Right lobe of liver (tissue), 6 donors: ENCODE results near the gene KAT6B. TPM values are rescaled to one million over a fixed set of nuclear protein-coding genes. Genes with fewer than 3 reads are reported as not detected.

ENCODE experiments used
- ATAC-seq, 4 donors: fragments of 200-7000 bp; cut with Tn5 transposase; one replicate each; pipeline ENCODE4 v1.9.1; 2020; ENCODE audit warnings: mild to moderate bottlenecking in 4 of 4, moderate library complexity in 4 of 4
- DNase-seq, 3 donors: peaks; one replicate each; pipeline ENCODE4 v3.0.0-alpha.2; 2020
- H3K27ac ChIP-seq, 3 donors: fragments of 200-600 bp; one replicate each; pipeline ENCODE4 v1.8.0; 2022
- H3K27me3 ChIP-seq, 2 donors: fragments of 200-600 bp; one replicate each; pipeline ENCODE4 v1.8.0; 2022
- H3K36me3 ChIP-seq, 4 donors: fragments of 200-600 bp; sonication (generic) in 1 of 4; one replicate each; pipeline versions ENCODE4 v1.5.1 to v1.8.0; 2017 to 2022; ENCODE audit warnings: control low read depth in 1 of 4
- H3K4me1 ChIP-seq, 4 donors: fragments of 200-600 bp; sonication (generic) in 1 of 4; one replicate each; pipeline versions ENCODE4 v1.5.1 to v1.8.0; 2017 to 2022; ENCODE audit warnings: control low read depth in 1 of 4
- H3K4me3 ChIP-seq, 3 donors: fragments of 200-600 bp; one replicate each; pipeline ENCODE4 v1.8.0; 2022
- H3K9me3 ChIP-seq, 4 donors: fragments of 200-600 bp; sonication (generic) in 1 of 4; one replicate each; pipeline versions ENCODE4 v1.5.1 to v1.8.0; 2017 to 2022; ENCODE audit warnings: control low read depth in 1 of 4
- POLR2A ChIP-seq: fragments of 450-650 bp; IDR thresholded peaks from one replicate; pipeline ENCODE4 v1.6.1; 2017; ENCODE audit warnings: antibody characterized with exemption, mild to moderate bottlenecking
- WGBS: methylation state at CpG from one replicate; pipeline ENCODE4 v1.1.6; 2018; ENCODE audit warnings: low coverage, low lambda C conversion rate; ENCODE audit not compliant: insufficient coverage; ENCODE audit errors: missing lambda C conversion rate; 5-methylcytosine and 5-hydroxymethylcytosine counted together
- intact Hi-C, 2 donors: fragments of 100-400 bp; cut with DNase I; formaldehyde crosslinking; loops; one replicate each; pipeline versions ENCODE4 v1.11.2 to v1.14.1; 2022
- total RNA-seq, 6 experiments: library from RNA; depleted of rRNA in 2 of 6; stranded (reverse); fragments of >200 nt in 2 of 6; fragmentation: NEBNext Ultra II Directional in 3 of 6; extraction: Animal tissue kit (Norgen Biotek cat#: 25700) in 3 of 6; gene quantifications; one replicate each; pipeline versions ENCODE4 v1.1.0 to v1.2.4, GENCODE V29; 2016 to 2023
- TF ChIP-seq, protein P1 (sequence below), 4 donors: fragments of 200-600 bp in 3 of 4; fragments of 450-650 bp in 1 of 4; IDR thresholded peaks; one replicate each; pipeline versions ENCODE4 v1.5.1 to v1.8.0; 2016 to 2022; ENCODE audit warnings: antibody characterized with exemption in 4 of 4, mild to moderate bottlenecking in 2 of 4
- donor health status: DM: no; HTN: yes; CAD: no.
- donor health status: DM: no; HTN: no; CAD: no.
- donor health status: DM: no; HTN: no; CAD: no.
- donor health status: DM: no; HTN: yes; CAD: no.
- donor health status: DM: no; HTN: yes; CAD: no.

The KAT6B gene
- total RNA-seq, 6 experiments from 2014 or later: 9.2 to 17.1 (median 10.3) TPM

- DNase-seq (no peak), ATAC-seq (no peak)
- no peaks in the 10 kb centered on the region for H3K36me3 ChIP-seq
- no peaks in the 10 kb centered on the region for H3K9me3 ChIP-seq
- no peak overlapping the region for H3K4me3 ChIP-seq
- H3K27ac ChIP-seq: no peak overlapping the region
- intact Hi-C loops: no loop called here
- WGBS: 90% methylated on average over 5 of the region's 6 CpGs
- no peaks in the 10 kb centered on the region for H3K27me3 ChIP-seq
- peaks cover 0 to 9% (median 0%) of the 10 kb centered on the region in 4 donors for H3K4me1 ChIP-seq
- TF ChIP-seq, protein P1, sequence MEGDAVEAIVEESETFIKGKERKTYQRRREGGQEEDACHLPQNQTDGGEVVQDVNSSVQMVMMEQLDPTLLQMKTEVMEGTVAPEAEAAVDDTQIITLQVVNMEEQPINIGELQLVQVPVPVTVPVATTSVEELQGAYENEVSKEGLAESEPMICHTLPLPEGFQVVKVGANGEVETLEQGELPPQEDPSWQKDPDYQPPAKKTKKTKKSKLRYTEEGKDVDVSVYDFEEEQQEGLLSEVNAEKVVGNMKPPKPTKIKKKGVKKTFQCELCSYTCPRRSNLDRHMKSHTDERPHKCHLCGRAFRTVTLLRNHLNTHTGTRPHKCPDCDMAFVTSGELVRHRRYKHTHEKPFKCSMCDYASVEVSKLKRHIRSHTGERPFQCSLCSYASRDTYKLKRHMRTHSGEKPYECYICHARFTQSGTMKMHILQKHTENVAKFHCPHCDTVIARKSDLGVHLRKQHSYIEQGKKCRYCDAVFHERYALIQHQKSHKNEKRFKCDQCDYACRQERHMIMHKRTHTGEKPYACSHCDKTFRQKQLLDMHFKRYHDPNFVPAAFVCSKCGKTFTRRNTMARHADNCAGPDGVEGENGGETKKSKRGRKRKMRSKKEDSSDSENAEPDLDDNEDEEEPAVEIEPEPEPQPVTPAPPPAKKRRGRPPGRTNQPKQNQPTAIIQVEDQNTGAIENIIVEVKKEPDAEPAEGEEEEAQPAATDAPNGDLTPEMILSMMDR (IDR thresholded peaks at IDR 0.05): no peak
- TF ChIP-seq POLR2A: no peak
Observed at GRCh38 chr10:74901867-74902450, 75.6 kb downstream of the KAT6B start.

GRCh38 chr10:74903491-74903890, 77.1 kb downstream of the KAT6B start:
- Histone ChIP-seq H3K9me3 (no peaks in the 10 kb centered on the region), H3K4me1 (peaks cover 0 to under 1% (median 0%) of the 10 kb centered on the region in 4 donors), H3K4me3 (no peak overlapping the region), H3K36me3 (no peaks in the 10 kb centered on the region), H3K27me3 (no peaks in the 10 kb centered on the region), H3K27ac (no peak overlapping the region)
- 95% methylated on average over 3 of the region's 3 CpGs for WGBS
- TF ChIP-seq, protein P1 (IDR thresholded peaks at IDR 0.05): no peak
- TF ChIP-seq POLR2A: no peak
- intact Hi-C loops: no loop called here
- ATAC-seq (no peak), DNase-seq (no peak)

- Histone ChIP-seq H3K36me3 (no peaks in the 10 kb centered on the region), H3K4me3 (no peak overlapping the region), H3K27me3 (no peaks in the 10 kb centered on the region), H3K4me1 (no peaks in the 10 kb centered on the region), H3K27ac (no peak overlapping the region), H3K9me3 (no peaks in the 10 kb centered on the region)
- intact Hi-C loops: no loop called here
- ATAC-seq (no peak), DNase-seq (no peak)
- 64% methylated on average over 6 of the region's 6 CpGs for WGBS
- TF ChIP-seq, protein P1 (IDR thresholded peaks at IDR 0.05): no peak
- TF ChIP-seq POLR2A: no peak
Observed at GRCh38 chr10:74906611-74907198, 80.3 kb downstream of the KAT6B start.

DNA sequence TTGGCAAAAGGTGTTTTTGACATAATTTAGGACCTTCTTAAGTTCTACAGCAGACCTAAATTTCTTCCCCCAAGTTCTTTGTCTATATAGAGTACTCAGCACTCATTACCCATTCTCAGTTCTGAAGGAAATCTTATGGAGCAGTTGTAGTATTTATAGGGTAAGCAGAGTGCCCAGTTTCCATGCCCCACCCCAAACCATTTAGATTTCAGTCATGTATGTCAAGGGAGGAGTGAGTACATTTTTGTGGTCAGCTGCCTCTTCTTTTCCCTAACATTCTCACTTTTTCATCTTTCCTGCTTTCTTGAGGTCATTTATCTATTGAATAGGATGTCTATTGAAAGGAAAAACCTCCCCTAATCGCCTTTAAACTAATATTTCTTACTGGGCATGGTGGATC, 83.3 kb downstream of the KAT6B start:
- Histone ChIP-seq H3K4me3 (no peak overlapping the region), H3K27me3 (no peaks in the 10 kb centered on the region), H3K9me3 (no peaks in the 10 kb centered on the region), H3K36me3 (no peaks in the 10 kb centered on the region), H3K27ac (no peak overlapping the region), H3K4me1 (peaks cover 0 to 7% (median 0%) of the 10 kb centered on the region in 4 donors)
- ATAC-seq (no peak), DNase-seq (no peak)
- TF ChIP-seq POLR2A: no peak
- TF ChIP-seq, protein P1 (IDR thresholded peaks at IDR 0.05): no peak
- intact Hi-C loops: no loop called here
- 71% methylated on average over 1 of the region's 1 CpG for WGBS
